GM10266 (cell line): ENCODE results near the gene APAF1.
A peak's percentile ranks its signal among the peaks of the same experiment; 100 is the strongest.

Experiments
- DNase-seq: peaks from one replicate; pipeline ENCODE4 v3.0.0; 2012; ENCODE audit errors: extremely low spot score
- CTCF ChIP-seq: IDR thresholded peaks from 2 replicates; pipeline ENCODE4 v1.5.1; 2012; ENCODE audit warnings: mild to moderate bottlenecking, low read depth; ENCODE audit not compliant: control insufficient read depth, insufficient read depth; ENCODE audit errors: missing control alignments

APAF1 gene

DNA sequence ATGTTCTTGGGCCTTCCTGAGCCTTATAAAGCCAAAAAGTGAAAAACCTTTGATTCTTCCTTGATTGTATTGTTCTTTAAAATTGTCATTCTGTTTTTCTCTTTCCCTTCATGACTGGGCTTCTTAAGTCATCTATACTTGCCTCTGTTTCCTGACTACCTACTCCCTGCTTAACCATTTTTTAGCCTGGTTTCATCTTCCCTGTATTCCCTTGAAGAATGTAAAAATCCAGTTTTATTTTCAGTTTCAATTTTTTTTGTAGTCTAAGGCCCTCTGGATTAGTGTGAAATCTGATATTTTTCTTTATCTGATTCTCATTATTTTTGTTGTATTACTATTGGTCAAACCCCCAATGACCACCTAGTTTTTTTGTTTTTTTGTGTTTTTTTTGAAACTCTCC, 46.3 kb downstream of the APAF1 start:
- no peak for DNase-seq
- no peak for TF ChIP-seq CTCF

DNA sequence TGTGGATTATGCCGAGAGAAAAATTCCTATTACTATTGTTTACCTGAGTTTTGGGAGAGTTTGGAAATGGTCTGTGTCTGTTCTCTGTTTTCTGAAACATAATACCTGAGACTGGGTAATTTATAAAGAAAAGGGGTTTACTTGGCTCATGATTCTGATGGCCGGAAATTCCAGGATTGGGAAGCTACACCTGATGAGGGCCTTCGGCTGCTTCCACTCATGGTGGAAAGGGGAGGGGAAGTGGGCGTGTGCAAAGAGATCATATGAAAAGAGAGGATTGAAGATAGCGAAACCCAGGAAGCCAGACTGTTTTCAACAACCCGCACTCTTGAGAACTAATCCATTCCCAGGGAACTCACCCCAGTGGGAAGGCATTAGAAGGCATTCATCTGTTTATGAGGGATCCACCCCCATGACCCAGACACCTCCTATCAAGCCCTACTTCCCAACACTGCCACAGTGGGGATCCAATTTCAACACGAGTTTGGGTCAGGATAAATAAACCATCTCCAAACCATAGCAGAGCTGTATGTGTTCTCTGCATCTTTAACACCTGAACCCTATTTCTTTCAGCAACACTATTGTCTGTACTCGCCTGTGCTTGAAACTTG, 51.1 kb downstream of the APAF1 start:
- no peak for TF ChIP-seq CTCF
- DNase-seq, result no peak

DNA sequence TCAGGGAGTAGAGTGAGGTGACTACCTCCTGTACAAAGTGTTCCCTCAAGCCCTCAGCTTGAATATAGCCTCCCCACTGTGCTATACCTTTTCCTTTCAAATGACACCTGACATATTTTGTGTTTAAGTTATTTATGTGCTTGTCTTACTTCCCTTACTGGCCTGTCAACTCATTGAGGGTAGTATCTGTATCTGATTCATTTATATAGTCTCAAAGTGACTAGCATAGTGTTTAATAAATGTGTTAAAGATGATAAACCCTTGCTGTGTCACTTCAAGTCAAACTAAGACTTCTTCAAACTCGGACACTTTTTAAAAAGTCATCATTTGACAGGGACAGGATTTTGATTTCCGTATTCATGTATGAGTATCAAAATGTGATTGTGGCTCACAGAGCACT, 52.1 kb downstream of the APAF1 start:
- TF ChIP-seq CTCF, result no peak
- DNase-seq, result no peak

DNA sequence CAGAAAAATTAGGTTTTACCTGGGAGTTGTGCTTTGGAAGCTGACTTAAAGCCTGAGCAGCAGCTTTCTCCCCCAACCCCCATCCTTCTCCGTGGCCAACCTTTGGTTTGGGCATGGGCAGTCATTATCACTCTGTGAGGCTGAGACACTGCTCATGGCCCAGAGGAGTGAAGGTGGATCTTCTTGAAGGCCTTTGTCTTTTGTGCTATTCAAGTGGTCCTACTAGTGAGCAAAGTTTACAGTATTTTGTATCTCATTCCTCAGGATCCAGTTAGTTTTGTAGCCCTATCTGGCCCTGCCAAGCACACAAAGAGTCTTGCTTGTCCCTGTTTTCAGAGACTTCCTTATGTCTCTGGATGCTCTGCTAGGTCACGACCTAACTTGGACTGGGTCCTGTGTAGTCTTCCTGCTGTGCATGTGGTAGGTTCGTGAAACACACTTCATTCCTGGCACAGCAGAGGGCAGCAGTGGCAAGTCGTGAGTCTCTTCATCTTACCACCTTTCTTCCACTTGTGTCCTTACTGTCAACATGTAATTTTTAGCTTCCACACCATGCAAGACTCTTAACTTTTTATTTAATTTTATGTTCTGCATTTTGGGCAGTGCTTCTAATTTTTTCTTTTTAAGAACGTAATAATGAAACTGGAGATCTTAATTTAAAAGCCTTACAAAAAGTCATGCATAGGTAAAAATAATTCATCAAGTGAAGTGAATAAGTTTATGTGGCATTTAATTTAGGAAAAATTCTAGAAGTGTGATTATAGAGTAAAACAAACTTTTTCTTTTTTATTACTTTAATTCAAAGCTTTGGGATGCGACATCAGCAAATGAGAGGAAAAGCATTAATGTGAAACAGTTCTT, 53.7 kb downstream of the APAF1 start:
- peak; percentile 43 for DNase-seq
- TF ChIP-seq CTCF, result peak; percentile 78

DNA sequence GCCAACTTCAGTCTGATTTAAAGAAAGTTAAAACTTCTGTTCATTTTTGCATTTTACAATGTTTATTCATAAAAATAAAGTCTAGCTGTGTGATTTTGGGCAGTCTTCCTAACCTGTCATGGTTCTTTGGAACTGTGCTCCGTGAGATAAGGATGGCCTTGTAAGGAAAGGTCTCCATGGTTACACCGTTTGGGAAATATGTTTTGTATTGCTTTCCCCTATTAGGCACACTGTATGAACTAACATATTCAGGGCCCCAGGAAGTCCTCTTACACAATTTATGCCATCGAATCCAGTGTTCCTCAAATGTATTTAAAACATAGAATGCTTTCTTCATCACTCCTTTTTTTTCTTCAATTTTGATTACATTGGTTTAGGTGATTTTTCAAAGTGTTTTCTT, 54.5 kb downstream of the APAF1 start:
- no peak for DNase-seq
- no peak for TF ChIP-seq CTCF

GRCh38 chr12:98701166-98701565, 56.1 kb downstream of the APAF1 start:
- no peak for TF ChIP-seq CTCF
- DNase-seq, result no peak

DNA sequence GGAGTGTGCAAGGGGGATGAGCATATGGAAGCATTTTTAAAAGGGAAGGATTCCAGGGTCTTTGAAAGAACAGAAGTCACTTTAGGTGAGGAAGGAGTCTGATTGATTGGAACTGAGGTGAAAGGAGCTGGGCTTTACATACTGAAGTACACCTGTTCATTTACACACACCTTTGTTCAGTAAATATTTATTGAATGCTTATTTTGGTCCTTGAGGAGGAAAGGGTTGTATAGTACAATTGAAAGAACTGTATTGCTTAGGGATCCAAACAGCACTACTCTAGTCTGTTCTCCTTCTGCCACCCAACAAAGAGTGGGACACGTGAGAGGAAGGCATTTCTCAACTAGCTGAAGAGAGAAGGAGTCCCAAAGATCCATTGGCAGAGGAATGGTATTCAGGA, 63.9 kb downstream of the APAF1 start:
- no peak for TF ChIP-seq CTCF
- DNase-seq, result no peak
